ENCODE measurements around the gene GDF7. TPM values are rescaled to one million over a fixed set of nuclear protein-coding genes. Genes with fewer than 3 reads are reported as not detected.

The GDF7 gene
- total RNA-seq, 1 experiment from 2014 or later: 0.02 TPM

DNA sequence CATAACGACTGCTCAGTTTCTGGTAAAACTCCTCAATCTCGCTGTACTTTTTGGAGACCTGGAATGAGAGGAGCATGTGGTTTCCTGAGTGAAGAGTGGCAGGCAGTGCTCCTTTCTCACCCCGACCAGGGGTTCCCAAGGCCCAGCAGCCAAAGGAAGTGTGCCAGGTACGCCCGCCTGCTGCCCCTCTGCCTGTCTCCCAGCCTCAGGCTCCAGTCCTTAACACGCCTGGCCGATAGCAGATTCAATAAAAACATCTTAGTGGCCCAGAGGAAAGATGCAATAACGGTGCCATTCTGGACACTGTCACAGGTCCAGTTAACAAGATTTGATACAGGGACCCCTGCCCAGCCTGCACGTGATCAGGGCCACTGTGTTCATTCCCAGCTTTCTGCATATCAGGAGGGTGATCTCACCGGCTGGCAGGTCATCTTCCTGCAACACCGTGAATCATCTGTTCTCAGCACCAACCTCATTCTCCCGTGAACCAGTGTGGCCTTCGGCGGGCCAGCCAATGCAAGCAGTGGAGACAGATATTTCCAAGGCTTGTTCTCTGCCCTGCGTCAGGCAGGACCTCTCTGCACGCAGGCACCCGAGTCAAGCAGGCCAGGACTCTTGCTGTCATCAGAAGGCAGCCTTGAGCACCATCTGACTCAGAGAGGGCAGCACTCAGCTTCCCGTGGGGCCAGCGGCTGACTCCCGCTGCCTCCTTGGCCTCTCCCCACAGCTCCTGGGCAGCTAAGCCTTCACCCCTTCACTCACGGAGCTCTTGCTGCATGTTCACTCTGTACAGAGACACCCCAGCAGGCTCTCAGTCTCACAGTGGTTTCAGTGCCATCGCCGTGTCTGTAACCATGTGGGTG is 25.6 kb upstream of the GDF7 start:
- Histone ChIP-seq H3K9me2 (ENCODE audit: insufficient read depth) (no peaks in the 10 kb centered on the region), H2AFZ (ENCODE audit: low read depth, low read length, poor library complexity, severe bottlenecking) (no peak overlapping the region), H3K36me3 (ENCODE audit: control insufficient read depth in 1 of 2, insufficient read depth in 2 of 2, low read length in 2 of 2) (peaks cover 0 to 3% of the 10 kb centered on the region in 2 experiments; a peak in 1 of 4 replicates), H3K9me3 (ENCODE audit: control insufficient read depth in 1 of 2, insufficient read depth in 1 of 2, low read depth in 1 of 2, low read length in 2 of 2) (no peaks in the 10 kb centered on the region), H3K27ac (ENCODE audit: low read depth, low read length) (no peak overlapping the region), H3K4me1 (ENCODE audit: control insufficient read depth in 1 of 2, insufficient read depth in 2 of 2, low read length in 2 of 2) (no peaks in the 10 kb centered on the region; a peak in 1 of 4 replicates), H3K27me3 (ENCODE audit: insufficient read depth, low read length) (no peaks in the 10 kb centered on the region), H3K9ac (ENCODE audit: low read length) (no peak overlapping the region), H4K20me1 (ENCODE audit: insufficient read depth) (no peaks in the 10 kb centered on the region), H3K4me2 (ENCODE audit: low read length) (no peak overlapping the region), H3K79me2 (ENCODE audit: insufficient read depth, low read length) (no peaks in the 10 kb centered on the region), H3K4me3 (replicated peaks in 1 of 2; ENCODE audit: low read depth in 1 of 2, low read length in 2 of 2) (no peak overlapping the region)
- RAD21 ChIA-PET (ENCODE audit: low non-redundant PET in 1 of 2, low total read pairs in 2 of 2, uncharacterized antibody in 2 of 2, unreplicated experiment in 2 of 2): interaction anchor here (0.6 to 1.8 kb wide), 3 partner anchors 199 to 230 kb away, joined by 3 to 10 read pairs (median 3); no protein-coding TSS in a partner anchor
- POLR2A ChIA-PET: interaction anchor here (1.8 kb wide), 1 partner anchor 200 kb away, joined by 8 read pairs; no protein-coding TSS in a partner anchor
- BruUV-seq (replicated peaks): no TSS peak
- no peak for ATAC-seq
- no peak for DNase-seq (ENCODE audit: low read depth, low spot score)
- intact Hi-C loops (cut with micrococcal nuclease): loop anchor here (5.0 kb wide), 1 partner anchor 684 kb away; no protein-coding TSS in a partner anchor
- CTCF ChIA-PET: interaction anchor here (1.3 to 3.3 kb wide), 9 partner anchors 7 to 245 kb away, joined by 3 to 25 read pairs (median 11); partner anchors contain the start of genes HS1BP3 and RHOB
- TF ChIP-seq, protein P1, sequence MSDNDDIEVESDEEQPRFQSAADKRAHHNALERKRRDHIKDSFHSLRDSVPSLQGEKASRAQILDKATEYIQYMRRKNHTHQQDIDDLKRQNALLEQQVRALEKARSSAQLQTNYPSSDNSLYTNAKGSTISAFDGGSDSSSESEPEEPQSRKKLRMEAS (IDR thresholded peaks at IDR 0.05): no peak
- TF ChIP-seq EZH2phosphoT487 (IDR thresholded peaks at IDR 0.05; ENCODE audit: borderline replicate concordance) (no peak), RAD21 (IDR thresholded peaks at IDR 0.05; ENCODE audit: low read depth) (no peak), SP1 (IDR thresholded peaks at IDR 0.05; ENCODE audit: low read depth) (no peak), JUND (IDR thresholded peaks at IDR 0.05) (no peak), POLR2A (IDR thresholded peaks at IDR 0.05; ENCODE audit: borderline replicate concordance, extremely low read depth, insufficient read depth, insufficient read length) (no peak), ELF1 (IDR thresholded peaks at IDR 0.05; ENCODE audit: borderline replicate concordance, low read depth) (no peak), SRF (IDR thresholded peaks at IDR 0.05; ENCODE audit: low read depth) (no peak), CEBPB (IDR thresholded peaks at IDR 0.05; ENCODE audit: low read depth) (no peak), EGR1 (IDR thresholded peaks at IDR 0.05; ENCODE audit: low read depth) (no peak), ZFX (IDR thresholded peaks at IDR 0.05) (no peak), ZNF274 (IDR thresholded peaks at IDR 0.05; ENCODE audit: low read depth, low read length) (no peak), SIN3A (IDR thresholded peaks at IDR 0.05; ENCODE audit: low read depth) (no peak), EZH2 (IDR thresholded peaks at IDR 0.05) (no peak), TCF7L2 (IDR thresholded peaks at IDR 0.05; ENCODE audit: borderline replicate concordance, extremely low read depth, insufficient read depth, insufficient read length) (no peak)
- TF ChIP-seq, protein P2, sequence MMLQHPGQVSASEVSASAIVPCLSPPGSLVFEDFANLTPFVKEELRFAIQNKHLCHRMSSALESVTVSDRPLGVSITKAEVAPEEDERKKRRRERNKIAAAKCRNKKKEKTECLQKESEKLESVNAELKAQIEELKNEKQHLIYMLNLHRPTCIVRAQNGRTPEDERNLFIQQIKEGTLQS (IDR thresholded peaks at IDR 0.05): no peak
- TF ChIP-seq, protein P3, sequence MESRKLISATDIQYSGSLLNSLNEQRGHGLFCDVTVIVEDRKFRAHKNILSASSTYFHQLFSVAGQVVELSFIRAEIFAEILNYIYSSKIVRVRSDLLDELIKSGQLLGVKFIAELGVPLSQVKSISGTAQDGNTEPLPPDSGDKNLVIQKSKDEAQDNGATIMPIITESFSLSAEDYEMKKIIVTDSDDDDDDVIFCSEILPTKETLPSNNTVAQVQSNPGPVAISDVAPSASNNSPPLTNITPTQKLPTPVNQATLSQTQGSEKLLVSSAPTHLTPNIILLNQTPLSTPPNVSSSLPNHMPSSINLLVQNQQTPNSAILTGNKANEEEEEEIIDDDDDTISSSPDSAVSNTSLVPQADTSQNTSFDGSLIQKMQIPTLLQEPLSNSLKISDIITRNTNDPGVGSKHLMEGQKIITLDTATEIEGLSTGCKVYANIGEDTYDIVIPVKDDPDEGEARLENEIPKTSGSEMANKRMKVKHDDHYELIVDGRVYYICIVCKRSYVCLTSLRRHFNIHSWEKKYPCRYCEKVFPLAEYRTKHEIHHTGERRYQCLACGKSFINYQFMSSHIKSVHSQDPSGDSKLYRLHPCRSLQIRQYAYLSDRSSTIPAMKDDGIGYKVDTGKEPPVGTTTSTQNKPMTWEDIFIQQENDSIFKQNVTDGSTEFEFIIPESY (IDR thresholded peaks at IDR 0.05; ENCODE audit: extremely low read depth, insufficient replicate concordance, low read length): no peak
- TF ChIP-seq, protein P4, sequence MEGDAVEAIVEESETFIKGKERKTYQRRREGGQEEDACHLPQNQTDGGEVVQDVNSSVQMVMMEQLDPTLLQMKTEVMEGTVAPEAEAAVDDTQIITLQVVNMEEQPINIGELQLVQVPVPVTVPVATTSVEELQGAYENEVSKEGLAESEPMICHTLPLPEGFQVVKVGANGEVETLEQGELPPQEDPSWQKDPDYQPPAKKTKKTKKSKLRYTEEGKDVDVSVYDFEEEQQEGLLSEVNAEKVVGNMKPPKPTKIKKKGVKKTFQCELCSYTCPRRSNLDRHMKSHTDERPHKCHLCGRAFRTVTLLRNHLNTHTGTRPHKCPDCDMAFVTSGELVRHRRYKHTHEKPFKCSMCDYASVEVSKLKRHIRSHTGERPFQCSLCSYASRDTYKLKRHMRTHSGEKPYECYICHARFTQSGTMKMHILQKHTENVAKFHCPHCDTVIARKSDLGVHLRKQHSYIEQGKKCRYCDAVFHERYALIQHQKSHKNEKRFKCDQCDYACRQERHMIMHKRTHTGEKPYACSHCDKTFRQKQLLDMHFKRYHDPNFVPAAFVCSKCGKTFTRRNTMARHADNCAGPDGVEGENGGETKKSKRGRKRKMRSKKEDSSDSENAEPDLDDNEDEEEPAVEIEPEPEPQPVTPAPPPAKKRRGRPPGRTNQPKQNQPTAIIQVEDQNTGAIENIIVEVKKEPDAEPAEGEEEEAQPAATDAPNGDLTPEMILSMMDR (IDR thresholded peaks at IDR 0.05 in 2 of 3, conservative IDR thresholded peaks at IDR 0.05 in 1 of 3; ENCODE audit: borderline replicate concordance in 1 of 3, insufficient read depth in 1 of 3, low read depth in 2 of 3, low read length in 2 of 3): no peak
